Left renal cortex interstitium (tissue), 4 donors: Measurements from ENCODE around the gene KIF22. TPM values are rescaled to one million over a fixed set of nuclear protein-coding genes. Genes with fewer than 3 reads are reported as not detected.

Source experiments
- DNase-seq, 4 donors: peaks; one replicate each; pipeline ENCODE4 v3.0.0-alpha.2; 2013; ENCODE audit warnings: low read depth in 4 of 4, low spot score in 2 of 4, missing footprints in 1 of 4
- polyA plus RNA-seq, 4 donors: library from polyadenylated mRNA; unstranded; fragments of 120-200 nt; gene quantifications; one replicate each; pipeline ENCODE4 v1.2.1, GENCODE V29; 2013; ENCODE audit not compliant: insufficient read length in 4 of 4

Gene KIF22
- polyA plus RNA-seq, 4 donors, result 63.1 to 82.6 (median 74.4) TPM

DNA sequence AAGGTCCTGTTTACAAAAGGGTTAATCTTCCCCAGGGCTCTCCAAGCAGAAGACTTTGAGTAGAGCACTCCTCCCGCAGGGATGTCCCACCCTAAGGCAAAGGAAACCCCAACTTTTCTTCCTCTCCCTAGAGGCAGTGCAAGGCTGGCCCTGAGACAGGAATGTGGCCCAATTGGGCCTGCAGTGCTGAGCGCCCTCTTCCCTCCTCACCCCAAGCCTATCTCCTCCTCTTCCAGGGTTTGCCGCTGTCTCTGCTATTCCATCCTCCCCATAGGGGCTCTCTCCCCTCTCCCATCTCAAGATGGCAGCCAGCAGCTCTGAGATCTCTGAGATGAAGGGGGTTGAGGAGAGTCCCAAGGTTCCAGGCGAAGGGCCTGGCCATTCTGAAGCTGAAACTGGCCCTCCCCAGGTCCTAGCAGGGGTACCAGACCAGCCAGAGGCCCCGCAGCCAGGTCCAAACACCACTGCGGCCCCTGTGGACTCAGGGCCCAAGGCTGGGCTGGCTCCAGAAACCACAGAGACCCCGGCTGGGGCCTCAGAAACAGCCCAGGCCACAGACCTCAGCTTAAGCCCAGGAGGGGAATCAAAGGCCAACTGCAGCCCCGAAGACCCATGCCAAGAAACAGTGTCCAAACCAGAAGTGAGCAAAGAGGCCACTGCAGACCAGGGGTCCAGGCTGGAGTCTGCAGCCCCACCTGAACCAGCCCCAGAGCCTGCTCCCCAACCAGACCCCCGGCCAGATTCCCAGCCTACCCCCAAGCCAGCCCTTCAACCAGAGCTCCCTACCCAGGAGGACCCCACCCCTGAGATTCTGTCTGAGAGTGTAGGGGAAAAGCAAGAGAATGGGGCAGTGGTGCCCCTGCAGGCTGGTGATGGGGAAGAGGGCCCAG is 22.4 kb downstream of the KIF22 start:
- DNase-seq, result no peak

DNA sequence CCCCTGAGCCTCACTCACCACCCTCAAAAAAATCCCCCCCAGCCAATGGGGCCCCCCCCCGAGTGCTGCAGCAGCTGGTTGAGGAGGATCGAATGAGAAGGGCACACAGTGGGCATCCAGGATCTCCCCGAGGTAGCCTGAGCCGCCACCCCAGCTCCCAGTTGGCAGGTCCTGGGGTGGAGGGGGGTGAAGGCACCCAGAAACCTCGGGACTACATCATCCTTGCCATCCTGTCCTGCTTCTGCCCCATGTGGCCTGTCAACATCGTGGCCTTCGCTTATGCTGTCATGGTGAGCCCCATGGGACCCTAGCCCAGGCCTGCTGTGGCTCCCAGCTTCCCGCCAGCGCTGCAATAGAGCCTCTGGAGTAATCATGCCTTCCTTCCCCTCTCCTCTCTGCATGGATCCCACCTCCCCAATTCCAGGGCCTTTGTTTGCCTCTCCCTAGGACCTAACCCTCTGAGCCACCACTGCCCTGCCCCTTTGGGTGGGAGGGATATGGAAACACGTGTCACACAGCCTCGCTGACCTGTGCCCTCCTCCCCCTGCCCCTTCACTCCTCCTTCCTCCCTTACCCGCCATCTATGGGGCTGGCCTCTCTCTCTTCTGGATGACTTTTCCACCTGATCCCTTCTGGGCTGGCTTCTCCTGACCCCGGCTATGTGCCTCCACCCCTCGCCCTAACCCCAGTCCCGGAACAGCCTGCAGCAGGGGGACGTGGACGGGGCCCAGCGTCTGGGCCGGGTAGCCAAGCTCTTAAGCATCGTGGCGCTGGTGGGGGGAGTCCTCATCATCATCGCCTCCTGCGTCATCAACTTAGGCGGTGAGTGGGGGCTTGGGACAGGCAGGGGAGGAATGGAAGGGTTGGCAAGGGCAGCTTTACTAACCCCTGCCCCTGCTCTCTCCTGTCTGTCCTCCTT is 23.4 kb downstream of the KIF22 start:
- no peak for DNase-seq

- DNase-seq, result no peak
Measured at GRCh38 chr16:29814592-29814991, 24.0 kb downstream of the KIF22 start.

DNA sequence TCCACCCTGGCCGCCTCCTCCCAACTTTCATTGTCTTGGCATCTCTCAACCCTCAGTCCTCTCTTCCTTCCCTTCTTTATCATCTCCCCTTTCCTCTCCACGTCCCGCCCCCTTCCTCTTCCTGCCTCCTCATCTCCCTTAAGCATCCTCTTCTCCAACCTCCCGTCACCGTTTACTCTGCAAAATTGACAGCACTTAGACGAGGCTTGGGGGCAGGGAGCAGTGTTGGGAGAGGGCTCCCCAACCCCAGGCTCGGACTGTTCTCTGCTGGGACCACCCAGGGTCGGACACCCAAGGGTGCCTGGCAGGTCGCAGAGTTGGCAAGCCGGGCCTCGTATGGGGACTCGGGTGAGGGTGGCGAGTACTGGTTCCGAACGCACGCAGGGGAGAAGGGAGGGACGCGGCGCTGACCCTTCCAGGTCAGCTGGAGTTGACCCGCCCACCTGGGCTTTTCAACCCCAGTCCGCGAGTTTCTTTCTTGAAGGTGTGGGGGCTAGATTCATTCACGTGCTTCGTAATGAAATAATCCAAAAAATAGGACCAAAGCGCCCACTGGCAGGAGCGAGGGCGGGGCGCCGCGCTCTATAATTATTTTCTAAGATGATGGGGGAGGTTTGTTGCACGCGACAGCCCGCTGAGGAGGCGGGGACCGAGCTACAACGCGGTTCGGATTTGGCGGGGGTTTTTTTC is 24.6 kb downstream of the KIF22 start:
- DNase-seq, result no peak

GRCh38 chr16:29815793-29816693 is 25.5 kb downstream of the KIF22 start, which contains the start of gene PAGR1:
TSS of gene PAGR1 (plus strand) at chr16:29816152. CDS start at chr16:29816526, 374 bp downstream.
- peak; percentile 97 to 99 (median 98) for DNase-seq

DNA sequence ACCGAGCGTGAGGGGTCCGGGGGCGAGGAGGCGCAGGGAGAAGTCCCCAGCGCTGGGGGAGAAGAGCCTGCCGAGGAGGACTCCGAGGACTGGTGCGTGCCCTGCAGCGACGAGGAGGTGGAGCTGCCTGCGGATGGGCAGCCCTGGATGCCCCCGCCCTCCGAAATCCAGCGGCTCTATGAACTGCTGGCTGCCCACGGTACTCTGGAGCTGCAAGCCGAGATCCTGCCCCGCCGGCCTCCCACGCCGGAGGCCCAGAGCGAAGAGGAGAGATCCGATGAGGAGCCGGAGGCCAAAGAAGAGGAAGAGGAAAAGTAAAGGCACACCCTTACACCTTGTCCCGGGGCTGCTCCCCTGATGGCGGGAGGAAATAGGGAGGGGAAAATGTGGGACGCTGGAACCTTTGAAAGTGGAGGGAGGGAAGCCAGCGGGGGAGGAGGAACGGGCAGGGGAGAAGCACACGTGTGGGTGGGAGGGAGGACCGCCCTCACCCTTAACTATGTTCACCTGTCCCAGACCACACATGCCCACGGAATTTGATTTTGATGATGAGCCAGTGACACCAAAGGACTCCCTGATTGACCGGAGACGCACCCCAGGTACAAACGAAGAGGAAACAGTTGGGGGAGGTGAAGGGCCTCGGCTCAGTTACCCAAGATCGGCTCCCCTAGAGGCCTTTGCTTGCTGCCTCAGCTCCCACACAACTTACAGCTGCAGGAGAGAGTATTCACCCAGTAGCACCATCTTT is 26.3 kb downstream of the KIF22 start:
- peak in 1 of 4 donors; percentile 38 for DNase-seq

DNA sequence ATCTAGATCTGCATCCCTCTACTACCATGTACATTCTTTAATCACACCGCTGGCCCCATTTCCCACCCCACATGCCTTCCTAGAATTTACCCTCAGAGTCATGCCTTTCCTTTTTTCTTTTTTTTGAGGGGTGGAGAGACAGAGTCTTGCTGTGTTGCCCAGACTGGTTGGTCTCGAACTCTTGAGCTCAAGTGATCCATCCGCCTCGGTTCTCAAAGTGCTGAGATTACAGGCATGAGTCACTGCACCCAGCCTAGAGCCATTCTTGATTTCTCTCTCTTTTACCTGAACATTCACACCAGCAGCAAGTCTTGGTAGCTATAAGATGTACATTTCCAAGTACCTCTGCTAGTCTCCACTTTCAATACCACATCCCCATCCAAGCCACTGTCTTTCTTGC is 27.5 kb downstream of the KIF22 start:
- no peak for DNase-seq

- no peak for DNase-seq
Measured at GRCh38 chr16:29819506-29819905, 29.0 kb downstream of the KIF22 start.

GRCh38 chr16:29820271-29820701 is 29.7 kb downstream of the KIF22 start, which contains the start of gene MVP:
TSS of gene MVP (plus strand) at chr16:29820462. CDS start at chr16:29830550, 10,088 bp downstream.
- no peak for DNase-seq

DNA sequence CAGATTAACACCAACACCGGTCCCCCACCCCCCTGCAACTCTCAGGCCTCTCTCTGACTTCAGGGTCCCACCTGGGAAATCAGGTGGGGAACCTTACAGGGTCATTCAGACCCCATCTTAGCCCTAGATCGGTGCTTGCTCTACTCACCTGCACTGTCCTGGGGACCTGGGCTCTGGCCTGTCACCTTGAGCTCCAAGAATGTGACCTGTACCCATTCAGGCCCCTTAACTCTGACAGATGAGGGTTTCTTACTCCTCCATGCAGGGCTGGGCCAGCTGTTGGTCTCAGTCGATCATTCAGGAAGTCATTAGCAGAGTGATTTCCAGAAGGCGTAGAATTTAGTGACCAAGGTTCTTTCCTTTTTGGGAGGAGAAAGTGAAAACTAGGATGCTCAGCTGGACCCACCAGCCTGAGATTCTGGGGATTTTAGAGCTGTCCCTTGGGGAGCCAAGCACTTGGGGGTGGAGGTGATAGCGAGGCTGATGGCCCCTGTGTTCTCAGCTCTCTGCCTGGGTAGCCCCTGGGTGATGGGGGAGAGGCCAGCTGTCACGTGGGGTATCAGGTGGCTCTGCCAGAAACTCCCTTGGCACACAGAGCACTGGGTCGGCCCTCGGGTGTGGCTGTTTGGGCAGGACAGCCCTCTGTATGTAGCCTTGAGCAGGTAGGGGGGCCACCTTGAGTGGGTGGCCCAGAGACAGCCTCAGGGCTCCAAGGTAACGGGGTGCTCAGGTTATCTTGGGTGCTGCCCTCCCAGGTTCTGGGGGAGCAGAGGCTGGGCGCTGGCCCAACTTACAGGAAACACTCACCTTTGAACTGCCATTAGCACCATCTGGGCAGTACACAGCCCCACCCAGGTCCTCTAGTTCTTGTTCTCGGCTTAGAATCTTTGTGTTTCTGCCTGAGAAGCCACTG is 30.4 kb downstream of the KIF22 start:
- DNase-seq, result no peak

DNA sequence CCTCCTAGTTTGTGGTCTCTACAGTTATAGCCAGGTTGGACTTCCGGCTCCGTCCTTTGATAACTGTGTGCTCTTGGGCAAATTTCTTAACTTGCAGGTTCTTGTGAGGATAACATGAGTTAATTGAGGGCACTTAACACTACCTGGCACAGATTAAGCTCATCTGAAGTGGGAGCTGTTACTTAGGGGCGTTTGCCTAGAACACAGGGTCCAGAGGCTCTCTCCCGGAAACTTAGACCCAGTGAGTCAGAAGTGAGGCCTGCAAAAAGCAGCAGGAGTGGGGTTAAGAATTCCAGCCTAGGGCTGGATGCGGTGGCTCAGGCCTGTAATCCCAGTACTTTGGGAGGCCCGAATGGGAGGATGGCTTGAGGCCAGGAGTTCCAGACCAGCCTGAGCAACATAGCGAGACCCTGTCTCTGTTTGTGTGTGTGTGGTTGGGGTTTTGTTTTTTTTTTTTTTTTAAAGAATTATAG is 31.1 kb downstream of the KIF22 start:
- DNase-seq, result no peak

DNA sequence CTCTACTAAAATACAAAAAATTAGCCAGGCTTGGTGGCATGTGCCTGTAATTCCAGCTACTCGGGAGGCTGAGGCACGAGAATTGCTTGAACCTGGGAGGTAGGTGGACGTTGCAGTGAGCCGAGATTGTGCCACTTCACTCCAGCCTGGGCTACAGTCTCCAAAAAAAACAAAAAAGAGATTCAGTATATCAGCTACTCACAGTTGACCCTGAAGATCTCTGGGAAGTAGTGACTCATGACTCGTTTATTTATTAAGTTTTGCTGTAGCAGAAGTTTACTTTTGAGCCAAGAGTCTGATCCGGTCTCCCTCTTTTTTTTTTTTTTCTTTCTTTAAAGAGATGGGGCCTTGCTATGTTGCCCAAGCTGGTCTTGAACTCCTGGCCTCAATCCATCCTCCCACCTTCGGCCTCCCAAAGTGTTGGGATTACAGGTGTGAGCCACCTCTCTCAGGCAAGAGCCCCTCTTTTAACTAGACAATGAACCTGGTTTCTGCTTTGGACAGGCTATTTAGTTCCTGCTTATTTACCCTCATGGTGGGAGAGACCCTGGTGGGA is 34.1 kb downstream of the KIF22 start:
- DNase-seq, result no peak

DNA sequence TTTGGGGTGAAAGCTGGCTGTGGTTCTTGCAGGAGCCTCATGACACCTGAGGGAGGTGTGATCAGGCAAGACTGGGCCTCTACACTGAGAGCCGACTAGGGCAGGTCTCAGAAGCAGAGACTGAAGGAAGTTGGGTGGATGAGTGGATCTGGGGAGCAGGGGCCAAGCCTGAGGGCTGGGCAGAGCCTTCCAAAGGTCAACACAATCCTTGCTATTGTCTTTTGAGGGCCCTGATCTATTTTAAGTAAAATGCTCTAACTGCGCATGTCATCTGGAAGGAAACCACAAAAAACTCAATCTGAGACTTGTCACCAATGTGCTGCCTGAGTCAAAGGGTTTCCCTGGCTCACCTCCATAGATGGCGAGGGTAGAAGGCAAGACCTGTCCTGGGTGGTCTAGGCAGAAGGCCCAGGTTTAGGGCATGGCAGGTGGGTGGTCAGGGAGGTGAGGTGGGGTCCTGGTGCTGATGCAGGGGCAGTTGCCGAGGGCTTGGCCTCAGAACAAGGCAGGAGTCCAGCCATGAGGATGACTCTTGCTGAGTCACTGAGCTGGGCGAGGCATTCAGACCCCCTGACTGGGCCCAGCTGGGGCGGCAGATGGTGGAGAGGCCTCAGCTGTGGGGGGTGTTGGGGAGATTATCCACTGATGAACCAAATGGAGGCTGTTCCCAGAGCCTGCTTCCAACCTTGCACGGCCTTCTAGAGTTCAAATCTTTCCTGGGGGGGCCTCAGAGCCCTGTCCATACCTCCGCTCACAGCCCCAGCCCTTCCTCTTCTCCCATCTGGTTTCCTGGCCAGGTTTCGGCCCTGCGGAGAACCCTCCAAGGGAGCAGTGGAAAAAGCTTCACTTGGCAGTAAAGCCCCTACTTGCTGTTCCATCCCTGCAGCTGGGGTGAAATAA is 34.8 kb downstream of the KIF22 start:
- DNase-seq, result no peak

- DNase-seq, result no peak
Measured at GRCh38 chr16:29826342-29826695, 35.8 kb downstream of the KIF22 start.

DNA sequence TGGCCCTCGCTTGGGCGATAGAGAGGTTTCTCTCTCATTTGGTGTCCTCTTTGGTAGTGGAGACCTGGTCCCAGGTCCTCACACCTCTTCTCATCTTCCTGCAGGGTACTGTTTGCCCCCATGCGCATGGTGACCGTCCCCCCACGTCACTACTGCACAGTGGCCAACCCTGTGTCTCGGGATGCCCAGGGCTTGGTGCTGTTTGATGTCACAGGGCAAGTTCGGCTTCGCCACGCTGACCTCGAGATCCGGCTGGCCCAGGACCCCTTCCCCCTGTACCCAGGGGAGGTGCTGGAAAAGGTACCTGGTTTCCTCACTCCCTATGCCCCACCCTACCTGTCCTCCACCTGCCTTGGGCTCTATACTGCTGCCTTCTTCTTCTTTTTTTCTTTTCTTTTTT is 40.2 kb downstream of the KIF22 start:
- no peak for DNase-seq

DNA sequence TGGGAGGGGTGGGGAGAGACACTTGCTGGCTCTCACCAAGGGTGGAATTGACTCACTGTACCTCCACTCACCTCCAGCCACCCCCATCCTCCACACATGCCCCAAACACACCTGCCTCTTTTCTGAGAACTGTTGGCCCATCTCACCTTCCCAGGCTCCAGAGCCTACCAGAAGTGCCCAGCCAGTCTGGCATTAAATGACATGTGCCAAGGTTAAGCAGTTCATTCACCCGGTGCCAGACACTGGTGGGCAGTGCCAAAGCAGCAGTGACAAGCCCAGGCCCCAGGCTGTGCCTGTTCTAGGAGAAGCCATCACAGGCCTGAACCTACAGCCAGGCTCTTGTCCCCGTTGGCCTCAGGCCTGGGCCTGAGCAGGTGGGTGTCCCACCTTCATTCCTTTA is 40.9 kb downstream of the KIF22 start:
- DNase-seq, result no peak
